ENCODE results near the gene APH1B.

APH1B gene

GRCh38 chr15:63299943-63300575 is 22.7 kb downstream of the APH1B start:
- no peak overlapping the region for H3K27ac ChIP-seq
- H3K27me3 ChIP-seq (replicated peaks): no peaks in the 10 kb centered on the region
- DNase-seq: no peak
- no peak overlapping the region for H3K4me3 ChIP-seq (ENCODE audit: low read depth, low read length)
- no peak for TF ChIP-seq CTCF (IDR thresholded peaks at IDR 0.05; ENCODE audit: low read depth, low read length, missing control alignments)
- peaks cover 5% of the 10 kb centered on the region for H3K36me3 ChIP-seq (replicated peaks)
- in situ Hi-C loops (cut with HindIII; ENCODE audit: low pct_ligation_motif_present, low sequenced_read_pairs): no loop called here

- in situ Hi-C loops (cut with HindIII; ENCODE audit: low pct_ligation_motif_present, low sequenced_read_pairs): no loop called here
- Histone ChIP-seq H3K4me3 (ENCODE audit: low read depth, low read length) (no peak overlapping the region), H3K27ac (no peak overlapping the region), H3K36me3 (replicated peaks) (peaks cover 10% of the 10 kb centered on the region), H3K27me3 (replicated peaks) (no peaks in the 10 kb centered on the region)
- no peak for DNase-seq
- TF ChIP-seq CTCF (IDR thresholded peaks at IDR 0.05; ENCODE audit: low read depth, low read length, missing control alignments): no peak
These were observed 23.7 kb downstream of the APH1B start for GRCh38 chr15:63301088-63301487.

- in situ Hi-C loops (cut with HindIII; ENCODE audit: low pct_ligation_motif_present, low sequenced_read_pairs): no loop called here
- no peaks in the 10 kb centered on the region for H3K27me3 ChIP-seq (replicated peaks)
- no peak overlapping the region for H3K27ac ChIP-seq
- TF ChIP-seq CTCF (IDR thresholded peaks at IDR 0.05; ENCODE audit: low read depth, low read length, missing control alignments): no peak
- H3K36me3 ChIP-seq (replicated peaks): peaks cover 12% of the 10 kb centered on the region
- H3K4me3 ChIP-seq (ENCODE audit: low read depth, low read length): no peak overlapping the region
- DNase-seq: no peak
These were observed 27.9 kb downstream of the APH1B start for GRCh38 chr15:63305260-63305659.

- no peak for TF ChIP-seq CTCF (IDR thresholded peaks at IDR 0.05; ENCODE audit: low read depth, low read length, missing control alignments)
- Histone ChIP-seq H3K27me3 (replicated peaks) (no peaks in the 10 kb centered on the region), H3K27ac (no peak overlapping the region), H3K36me3 (replicated peaks) (peaks cover 12% of the 10 kb centered on the region), H3K4me3 (ENCODE audit: low read depth, low read length) (no peak overlapping the region)
- in situ Hi-C loops (cut with HindIII; ENCODE audit: low pct_ligation_motif_present, low sequenced_read_pairs): no loop called here
- no peak for DNase-seq
These were observed 29.2 kb downstream of the APH1B start for GRCh38 chr15:63306492-63307073.

- DNase-seq: no peak
- no peak overlapping the region for H3K27ac ChIP-seq
- no peak overlapping the region for H3K4me3 ChIP-seq (ENCODE audit: low read depth, low read length)
- H3K36me3 ChIP-seq (replicated peaks): peaks cover 7% of the 10 kb centered on the region
- in situ Hi-C loops (cut with HindIII; ENCODE audit: low pct_ligation_motif_present, low sequenced_read_pairs): no loop called here
- no peaks in the 10 kb centered on the region for H3K27me3 ChIP-seq (replicated peaks)
- no peak for TF ChIP-seq CTCF (IDR thresholded peaks at IDR 0.05; ENCODE audit: low read depth, low read length, missing control alignments)
These were observed 31.1 kb downstream of the APH1B start for GRCh38 chr15:63308491-63308890.

- no peak for TF ChIP-seq CTCF (IDR thresholded peaks at IDR 0.05; ENCODE audit: low read depth, low read length, missing control alignments)
- Histone ChIP-seq H3K27me3 (replicated peaks) (no peaks in the 10 kb centered on the region), H3K36me3 (replicated peaks) (peaks cover 7% of the 10 kb centered on the region), H3K27ac (no peak overlapping the region), H3K4me3 (ENCODE audit: low read depth, low read length) (no peak overlapping the region)
- DNase-seq: no peak
- in situ Hi-C loops (cut with HindIII; ENCODE audit: low pct_ligation_motif_present, low sequenced_read_pairs): no loop called here
These were observed 31.5 kb downstream of the APH1B start for GRCh38 chr15:63308947-63309346.

Data from brain microvascular endothelial cell (primary cell).